Neuronal stem cell (in vitro differentiated cells): ENCODE measurements around the gene STARD8.

Source experiments
- DNase-seq: peaks from one replicate; pipeline ENCODE4 v3.0.0-alpha.2; 2013; ENCODE audit warnings: low spot score
- H2AFZ ChIP-seq: one replicate; pipeline ENCODE4 v1.6.1; 2013; ENCODE audit warnings: mild to moderate bottlenecking, low read length, inconsistent platforms
- H2AK5ac ChIP-seq: 2 replicates; pipeline ENCODE4 v1.6.1; 2013; ENCODE audit warnings: low read depth, mild to moderate bottlenecking, inconsistent platforms, low read length, moderate library complexity, mixed read lengths
- H2BK120ac ChIP-seq: 2 replicates; pipeline ENCODE4 v1.6.1; 2013; ENCODE audit warnings: low read depth, mild to moderate bottlenecking, inconsistent platforms, low read length, moderate library complexity, mixed read lengths
- H2BK12ac ChIP-seq: one replicate; pipeline ENCODE4 v1.6.1; 2013; ENCODE audit warnings: low read length, inconsistent platforms
- H2BK15ac ChIP-seq: 2 replicates; pipeline ENCODE4 v1.6.1; 2013; ENCODE audit warnings: mild to moderate bottlenecking, low read length, inconsistent platforms, mixed read lengths
- H2BK5ac ChIP-seq: one replicate; pipeline ENCODE4 v1.6.1; 2013; ENCODE audit warnings: inconsistent platforms, mild to moderate bottlenecking, low read length, moderate library complexity
- H3K14ac ChIP-seq: one replicate; pipeline ENCODE4 v1.6.1; 2013; ENCODE audit warnings: low read length, inconsistent platforms
- H3K18ac ChIP-seq: 2 replicates; pipeline ENCODE4 v1.6.1; 2013; ENCODE audit warnings: low read length, inconsistent platforms
- H3K23ac ChIP-seq: 2 replicates; pipeline ENCODE4 v1.6.1; 2013; ENCODE audit warnings: low read depth, mild to moderate bottlenecking, mixed read lengths, low read length, inconsistent platforms; ENCODE audit not compliant: poor library complexity
- H3K27ac ChIP-seq: replicated peaks from 3 replicates; pipeline ENCODE4 v1.5.1; 2013; ENCODE audit warnings: low read length, inconsistent platforms
- H3K27me3 ChIP-seq, 3 experiments: 2 replicates each; pipeline ENCODE4 v1.6.1; 2013; ENCODE audit warnings: low read length in 3 of 3, mild to moderate bottlenecking in 2 of 3, inconsistent platforms in 1 of 3, low read depth in 1 of 3, mixed read lengths in 1 of 3, moderate library complexity in 1 of 3; ENCODE audit not compliant: control insufficient read depth in 3 of 3, insufficient read depth in 3 of 3
- H3K36me3 ChIP-seq, 2 donors: replicated peaks in 1 of 2; 2 replicates each; pipeline ENCODE4 v1.6.1; 2013; ENCODE audit warnings: low read length in 2 of 2; ENCODE audit not compliant: control insufficient read depth in 2 of 2, insufficient read depth in 2 of 2
- H3K4ac ChIP-seq: 2 replicates; pipeline ENCODE4 v1.6.1; 2013; ENCODE audit warnings: inconsistent platforms, mild to moderate bottlenecking, low read length, moderate library complexity
- H3K4me1 ChIP-seq, 2 donors: 1 replicate in 1 of 2; 2 replicates in 1 of 2; pipeline ENCODE4 v1.6.1; 2013; ENCODE audit warnings: low read length in 2 of 2, low read depth in 1 of 2; ENCODE audit not compliant: control insufficient read depth in 2 of 2, insufficient read depth in 1 of 2
- H3K4me2 ChIP-seq: one replicate; pipeline ENCODE4 v1.6.1; 2013; ENCODE audit warnings: mild to moderate bottlenecking, low read length, inconsistent platforms; ENCODE audit not compliant: insufficient read depth, poor library complexity, severe bottlenecking
- H3K4me3 ChIP-seq, 2 donors: 2 replicates each; pipeline ENCODE4 v1.5.1; 2013; ENCODE audit warnings: low read length in 2 of 2, mild to moderate bottlenecking in 2 of 2, inconsistent platforms in 1 of 2, moderate library complexity in 1 of 2
- H3K79me1 ChIP-seq: one replicate; pipeline ENCODE4 v1.6.1; 2013; ENCODE audit warnings: low read depth, mild to moderate bottlenecking, inconsistent platforms, low read length, moderate library complexity
- H3K9ac ChIP-seq: one replicate; pipeline ENCODE4 v1.6.1; 2013; ENCODE audit warnings: mild to moderate bottlenecking, low read depth, low read length, inconsistent platforms; ENCODE audit not compliant: poor library complexity
- H3K9me3 ChIP-seq, 2 donors: replicated peaks in 1 of 2; 2 replicates each; pipeline versions ENCODE3 to v1.6.1; 2013; ENCODE audit warnings: low read length in 2 of 2, mild to moderate bottlenecking in 2 of 2, inconsistent platforms in 1 of 2, low read depth in 1 of 2, mixed read lengths in 1 of 2, moderate library complexity in 1 of 2; ENCODE audit not compliant: control insufficient read depth in 2 of 2, insufficient read depth in 1 of 2
- H4K8ac ChIP-seq: one replicate; pipeline ENCODE4 v1.6.1; 2013; ENCODE audit warnings: low read depth, mild to moderate bottlenecking, inconsistent platforms, low read length, moderate library complexity
- H4K91ac ChIP-seq: one replicate; pipeline ENCODE4 v1.6.1; 2013; ENCODE audit warnings: low read length, low read depth, mild to moderate bottlenecking, inconsistent platforms; ENCODE audit not compliant: poor library complexity
- WGBS, 2 donors: extraction: QIAGEN DNeasy Blood & Tissue Kit; methylation state at CpG; one replicate each; pipeline ENCODE4 v1.1.7; 2013; ENCODE audit warnings: missing lambda C conversion rate in 2 of 2, mixed read lengths in 1 of 2; ENCODE audit not compliant: insufficient read length in 2 of 2, insufficient replicate concordance in 1 of 2; ENCODE audit errors: extremely low coverage in 2 of 2; 5-methylcytosine and 5-hydroxymethylcytosine counted together

Gene STARD8

DNA sequence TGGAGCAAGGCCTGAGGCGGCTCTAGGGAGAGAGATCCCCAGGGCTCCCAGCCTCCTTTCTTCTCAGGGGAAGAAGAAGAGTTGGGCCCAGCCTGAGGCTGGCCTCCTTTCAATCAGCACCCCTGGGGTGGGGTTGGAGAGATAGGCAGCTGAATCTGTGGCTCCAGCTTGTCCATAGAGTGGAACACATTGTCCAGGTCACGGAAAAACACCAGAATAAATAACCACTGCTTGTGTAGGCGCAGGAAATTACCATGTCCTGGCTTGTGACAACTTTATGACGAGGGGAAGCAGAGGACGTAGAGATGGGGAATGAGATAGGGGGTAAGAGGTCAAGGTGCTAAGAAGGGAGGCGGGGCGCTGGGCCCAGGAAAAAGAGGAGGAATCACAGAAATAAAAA is 100.6 kb downstream of the STARD8 start:
- H3K14ac ChIP-seq: no peak overlapping the region
- H3K4me2 ChIP-seq: no peak overlapping the region
- H3K27me3 ChIP-seq: peaks cover 0 to 20% (median 0%) of the 10 kb centered on the region in 3 experiments
- no peak overlapping the region for H3K27ac ChIP-seq
- H2BK12ac ChIP-seq: no peak overlapping the region
- no peaks in the 10 kb centered on the region for H3K79me1 ChIP-seq
- no peak overlapping the region for H2AFZ ChIP-seq
- no peak overlapping the region for H2BK120ac ChIP-seq
- no peak overlapping the region for H3K4ac ChIP-seq
- H3K4me1 ChIP-seq: no peaks in the 10 kb centered on the region
- no peaks in the 10 kb centered on the region for H3K36me3 ChIP-seq
- H2BK5ac ChIP-seq: no peak overlapping the region
- H4K91ac ChIP-seq: no peak overlapping the region
- H2AK5ac ChIP-seq: no peak overlapping the region
- no peak overlapping the region for H3K9ac ChIP-seq
- H2BK15ac ChIP-seq: no peak overlapping the region
- H3K9me3 ChIP-seq: no peaks in the 10 kb centered on the region
- no peak overlapping the region for H3K23ac ChIP-seq
- H3K18ac ChIP-seq: no peak overlapping the region
- no CpG with 5 or more reads among the region's 7 CpGs for WGBS, 2 donors
- DNase-seq: no peak
- H3K4me3 ChIP-seq: no peak overlapping the region
- no peak overlapping the region for H4K8ac ChIP-seq

DNA sequence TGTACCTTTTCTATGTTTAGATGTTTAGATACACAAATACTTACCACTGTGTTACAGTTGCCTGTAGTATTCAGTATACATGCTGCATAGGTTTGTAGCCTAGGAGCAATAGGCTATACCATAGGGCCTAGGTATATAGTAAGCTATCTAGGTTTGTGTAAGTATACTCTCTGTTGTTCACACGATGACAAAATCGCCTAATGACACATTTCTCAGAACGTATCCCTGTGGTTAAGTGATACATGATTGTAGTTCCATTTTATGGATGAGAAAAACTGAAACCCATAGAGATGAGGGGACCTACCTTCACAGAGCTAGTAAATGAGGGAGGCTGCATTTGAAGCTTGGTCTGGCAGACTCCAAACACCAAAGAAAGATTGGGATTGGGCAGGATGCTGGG is 102.0 kb downstream of the STARD8 start:
- no peak overlapping the region for H3K14ac ChIP-seq
- H2AFZ ChIP-seq: no peak overlapping the region
- no peak overlapping the region for H3K23ac ChIP-seq
- no peak overlapping the region for H3K9ac ChIP-seq
- H2AK5ac ChIP-seq: no peak overlapping the region
- peaks cover 0 to 25% (median 0%) of the 10 kb centered on the region in 3 experiments for H3K27me3 ChIP-seq
- DNase-seq: no peak
- WGBS, 2 donors: no CpG with 5 or more reads among the region's 3 CpGs
- H2BK15ac ChIP-seq: no peak overlapping the region
- H3K79me1 ChIP-seq: no peaks in the 10 kb centered on the region
- no peak overlapping the region for H2BK5ac ChIP-seq
- no peak overlapping the region for H3K18ac ChIP-seq
- H3K9me3 ChIP-seq: no peaks in the 10 kb centered on the region
- no peaks in the 10 kb centered on the region for H3K4me1 ChIP-seq
- H3K27ac ChIP-seq: no peak overlapping the region
- H4K8ac ChIP-seq: no peak overlapping the region
- H2BK12ac ChIP-seq: no peak overlapping the region
- no peak overlapping the region for H3K4me3 ChIP-seq
- H3K36me3 ChIP-seq: no peaks in the 10 kb centered on the region
- no peak overlapping the region for H3K4ac ChIP-seq
- H2BK120ac ChIP-seq: no peak overlapping the region
- no peak overlapping the region for H4K91ac ChIP-seq
- no peak overlapping the region for H3K4me2 ChIP-seq

DNA sequence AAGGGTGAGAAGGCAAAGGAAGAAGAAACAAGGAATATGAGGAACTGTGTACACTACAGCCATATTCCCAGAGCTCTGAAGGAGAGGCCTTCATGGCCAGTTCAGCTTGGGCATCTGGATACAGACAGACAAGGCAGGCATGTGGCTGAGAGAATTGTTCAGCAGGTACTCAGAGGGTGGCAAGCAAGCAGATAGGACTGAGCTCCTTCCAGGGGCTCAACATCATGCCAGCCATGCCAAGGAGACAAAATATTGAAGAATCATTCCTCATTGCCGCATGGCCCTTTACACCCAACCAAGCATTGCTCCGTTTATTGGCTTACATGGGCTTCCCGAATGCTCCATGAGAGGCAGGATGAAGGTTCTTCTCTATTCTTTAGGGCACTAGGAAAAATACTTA is 102.8 kb downstream of the STARD8 start:
- Histone ChIP-seq H3K27ac (no peak overlapping the region), H3K27me3 (peaks cover 0 to 26% (median 0%) of the 10 kb centered on the region in 3 experiments), H3K4me3 (no peak overlapping the region), H3K9ac (no peak overlapping the region), H3K4me1 (no peaks in the 10 kb centered on the region), H3K4me2 (no peak overlapping the region), H2BK15ac (no peak overlapping the region), H3K23ac (no peak overlapping the region), H3K79me1 (no peaks in the 10 kb centered on the region), H2BK120ac (no peak overlapping the region), H2BK5ac (no peak overlapping the region), H2AFZ (no peak overlapping the region), H3K36me3 (no peaks in the 10 kb centered on the region), H3K18ac (no peak overlapping the region), H4K8ac (no peak overlapping the region), H4K91ac (no peak overlapping the region), H3K9me3 (no peaks in the 10 kb centered on the region), H3K4ac (no peak overlapping the region), H2BK12ac (no peak overlapping the region), H2AK5ac (no peak overlapping the region), H3K14ac (no peak overlapping the region)
- no CpG with 5 or more reads among the region's 3 CpGs for WGBS, 2 donors
- DNase-seq: no peak

DNA sequence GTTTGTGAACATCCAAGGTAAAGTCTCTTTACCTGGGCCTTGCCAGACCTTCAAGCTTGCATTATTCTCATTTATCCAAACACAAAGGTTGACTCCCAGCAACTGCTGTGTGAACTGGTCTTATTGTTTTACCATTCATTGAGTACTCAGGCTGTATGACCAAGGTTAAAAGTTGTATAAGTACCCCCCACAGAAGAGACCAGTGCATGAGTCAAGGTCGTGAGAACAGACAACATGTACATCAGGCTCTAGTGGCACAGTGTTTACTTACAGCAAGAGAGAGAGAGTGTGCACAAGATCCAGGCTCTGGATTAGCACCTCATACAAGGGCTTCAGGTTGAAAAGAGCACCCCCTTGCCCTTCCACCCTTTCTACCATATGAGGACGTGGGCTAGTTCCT is 103.9 kb downstream of the STARD8 start:
- no peak overlapping the region for H3K27ac ChIP-seq
- H3K23ac ChIP-seq: no peak overlapping the region
- H2BK120ac ChIP-seq: no peak overlapping the region
- H4K91ac ChIP-seq: no peak overlapping the region
- no peak overlapping the region for H3K4me3 ChIP-seq
- H3K9ac ChIP-seq: no peak overlapping the region
- no peak overlapping the region for H2BK12ac ChIP-seq
- no peak overlapping the region for H2BK15ac ChIP-seq
- H3K79me1 ChIP-seq: no peaks in the 10 kb centered on the region
- no peaks in the 10 kb centered on the region for H3K36me3 ChIP-seq
- H3K9me3 ChIP-seq: no peaks in the 10 kb centered on the region
- no peak overlapping the region for H2AFZ ChIP-seq
- no peak overlapping the region for H4K8ac ChIP-seq
- no peak overlapping the region for H3K18ac ChIP-seq
- no peak overlapping the region for H2AK5ac ChIP-seq
- DNase-seq: no peak
- H3K27me3 ChIP-seq: peaks cover 0 to 26% (median 0%) of the 10 kb centered on the region in 3 experiments
- no peak overlapping the region for H3K4me2 ChIP-seq
- no peak overlapping the region for H2BK5ac ChIP-seq
- H3K4me1 ChIP-seq: no peaks in the 10 kb centered on the region
- no peak overlapping the region for H3K14ac ChIP-seq
- no CpG with 5 or more reads among the region's 2 CpGs for WGBS, 2 donors
- no peak overlapping the region for H3K4ac ChIP-seq
